B cell (primary cell): ENCODE results near the gene ZCCHC2. TPM values are rescaled to one million over a fixed set of nuclear protein-coding genes. Genes with fewer than 3 reads are reported as not detected.

Experiments used
- ATAC-seq: fragments of 200-7000 bp; cut with Tn5 transposase; one replicate; pipeline ENCODE4 v1.10.0; 2021; ENCODE audit warnings: low read depth, mild to moderate bottlenecking, moderate number of reproducible peaks, moderate library complexity
- CTCF ChIA-PET: fragments of 350-600 bp; sonication (Branson Sonifier 250); formaldehyde crosslinking; loops from one replicate; lab custom pipeline; 2021; ENCODE audit warnings: antibody characterized with exemption, inconsistent platforms; lab: Charles Lee
- POLR2A ChIA-PET: fragments of 350-600 bp; sonication (Branson Sonifier 250); formaldehyde crosslinking; loops from one replicate; lab custom pipeline; 2021; ENCODE audit warnings: antibody characterized with exemption; lab: Charles Lee
- DNase-seq: peaks from one replicate; pipeline ENCODE4 v3.0.0; 2013
- H2AFZ ChIP-seq: 2 replicates; pipeline ENCODE4 v1.6.1; 2012; ENCODE audit warnings: mild to moderate bottlenecking, low read depth, low read length; ENCODE audit not compliant: insufficient read depth, poor library complexity, severe bottlenecking
- H3K27ac ChIP-seq, 2 donors: 1 replicate in 1 of 2; 2 replicates in 1 of 2; pipeline ENCODE4 v1.5.1; 2012 to 2013; ENCODE audit warnings: low read length in 2 of 2, mild to moderate bottlenecking in 2 of 2, moderate library complexity in 1 of 2
- H3K27me3 ChIP-seq, 4 experiments: fragments of 200-600 bp in 1 of 4; sonication (generic) in 1 of 4; replicated peaks in 1 of 4; 1 replicate in 2 of 4; 2 replicates in 2 of 4; pipeline versions ENCODE4 v1.6.1 to v1.7.0; 2013 to 2016; ENCODE audit warnings: low read length in 3 of 4, mild to moderate bottlenecking in 2 of 4, mixed read lengths in 1 of 4, moderate library complexity in 1 of 4; ENCODE audit not compliant: insufficient read depth in 4 of 4, control insufficient read depth in 3 of 4; ENCODE audit errors: control extremely low read depth in 1 of 4
- H3K36me3 ChIP-seq, 2 experiments: replicated peaks in 1 of 2; 1 replicate in 1 of 2; 2 replicates in 1 of 2; pipeline versions ENCODE4 v1.6.1 to v1.7.1; 2013; ENCODE audit warnings: low read length in 1 of 2; ENCODE audit not compliant: insufficient read depth in 2 of 2, control insufficient read depth in 1 of 2; ENCODE audit errors: control extremely low read depth in 1 of 2, extremely low read depth in 1 of 2
- H3K4me1 ChIP-seq, 2 donors: fragments of 200-600 bp in 1 of 2; sonication (generic) in 1 of 2; 1 replicate in 1 of 2; 2 replicates in 1 of 2; pipeline versions ENCODE4 v1.5.1 to v1.6.1; 2013 to 2017; ENCODE audit warnings: low read length in 2 of 2; ENCODE audit not compliant: control insufficient read depth in 2 of 2, insufficient read depth in 2 of 2
- H3K4me2 ChIP-seq: replicated peaks from 2 replicates; pipeline ENCODE3; 2012; ENCODE audit warnings: mild to moderate bottlenecking, low read depth, low read length; ENCODE audit not compliant: poor library complexity, severe bottlenecking
- H3K4me3 ChIP-seq, 5 experiments: fragments of 200-600 bp in 1 of 5; sonication (generic) in 1 of 5; 1 replicate in 3 of 5; 2 replicates in 2 of 5; pipeline versions ENCODE4 v1.5.1 to v1.7.0; 2011 to 2016; ENCODE audit warnings: low read length in 4 of 5, mild to moderate bottlenecking in 4 of 5, low read depth in 2 of 5, control low read depth in 1 of 5, moderate library complexity in 1 of 5; ENCODE audit not compliant: insufficient read depth in 1 of 5; ENCODE audit errors: control extremely low read depth in 1 of 5, extremely low read depth in 1 of 5
- H3K79me2 ChIP-seq: fragments of 200-600 bp; sonication (generic); one replicate; pipeline ENCODE4 v1.6.0; 2016; ENCODE audit warnings: low read length; ENCODE audit not compliant: control insufficient read depth, insufficient read depth
- H3K9ac ChIP-seq: fragments of 200-600 bp; sonication (generic); 2 replicates; pipeline ENCODE4 v1.6.1; 2017; ENCODE audit warnings: mild to moderate bottlenecking, low read length, moderate library complexity
- H3K9me3 ChIP-seq, 3 donors: one replicate each; pipeline versions ENCODE4 v1.6.1 to v1.7.1; 2013; ENCODE audit warnings: low read length in 2 of 3; ENCODE audit not compliant: control insufficient read depth in 2 of 3, insufficient read depth in 1 of 3; ENCODE audit errors: control extremely low read depth in 1 of 3
- H4K20me1 ChIP-seq: 2 replicates; pipeline ENCODE4 v1.6.0; 2012; ENCODE audit warnings: mild to moderate bottlenecking, low read length; ENCODE audit not compliant: insufficient read depth, control insufficient read depth, poor library complexity, severe bottlenecking
- H3K27ac Mint-ChIP-seq: one replicate; pipeline ENCODE4 v1.8.0; 2021; ENCODE audit warnings: mixed read lengths
- H3K27me3 Mint-ChIP-seq: one replicate; pipeline ENCODE4 v1.8.0; 2021; ENCODE audit warnings: mixed read lengths
- H3K4me1 Mint-ChIP-seq: one replicate; pipeline ENCODE4 v1.8.0; 2021; ENCODE audit warnings: mixed read lengths
- H3K4me3 Mint-ChIP-seq: one replicate; pipeline ENCODE4 v1.8.0; 2021; ENCODE audit warnings: mixed read lengths
- H3K9me3 Mint-ChIP-seq: one replicate; pipeline ENCODE4 v1.8.0; 2022; ENCODE audit warnings: mixed read lengths; ENCODE audit not compliant: insufficient read depth
- EZH2 ChIP-seq: IDR thresholded peaks from 2 replicates; pipeline ENCODE4 v1.6.1; 2012; ENCODE audit warnings: borderline replicate concordance, low read depth, mild to moderate bottlenecking, moderate library complexity, low read length; ENCODE audit not compliant: insufficient read depth, poor library complexity, severe bottlenecking
- WGBS: methylation state at CpG from one replicate; pipeline ENCODE4 v1.1.5; 2013; ENCODE audit warnings: missing lambda C conversion rate; ENCODE audit not compliant: insufficient coverage; 5-methylcytosine and 5-hydroxymethylcytosine counted together
- intact Hi-C: fragments of 100-400 bp; cut with micrococcal nuclease; formaldehyde crosslinking; loops from one replicate; pipeline ENCODE4 v1.10.0; 2022
- polyA plus RNA-seq: library from polyadenylated mRNA; depleted of rRNA; stranded (reverse); fragments of >200 nt; gene quantifications from 2 replicates; pipeline ENCODE4 v1.2.3, GENCODE V29; 2012
- total RNA-seq, 2 donors: library from RNA; stranded (reverse); fragments of 120-200 nt in 1 of 2; gene quantifications; 1 replicate in 1 of 2; 2 replicates in 1 of 2; pipeline versions ENCODE4 v1.2.3 to v1.2.4, GENCODE V29; 2013 to 2022
- TF ChIP-seq, protein P1 (sequence below): fragments of 200-600 bp; IDR thresholded peaks from one replicate; pipeline ENCODE4 v1.8.0; 2022; ENCODE audit warnings: antibody characterized with exemption, mild to moderate bottlenecking

Gene ZCCHC2
- total and polyA plus RNA-seq, 2 donors (not counting 1 experiment from before 2014, with no cell fraction given), result 24.5 to 53.7 TPM

DNA sequence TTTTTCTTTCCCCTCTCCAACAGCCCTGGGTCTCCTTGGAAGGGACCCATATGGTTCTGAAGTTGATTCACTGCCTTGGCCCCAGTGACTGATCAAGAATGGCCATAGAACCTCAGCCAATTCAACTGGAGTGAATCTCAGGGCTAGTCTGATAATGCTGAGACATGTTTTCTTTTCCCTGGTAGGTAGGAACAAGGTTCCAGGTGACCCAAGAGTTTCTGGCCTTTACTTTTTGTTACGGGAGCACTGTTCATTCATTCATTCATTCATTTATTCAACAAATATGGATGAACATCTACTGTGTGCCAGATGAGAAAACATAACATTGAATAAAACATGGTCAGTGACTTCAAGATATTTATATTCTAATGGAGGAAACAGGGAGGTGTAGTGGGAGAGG lies 3.1 kb upstream of the ZCCHC2 start:
- no peaks in the 10 kb centered on the region for H3K36me3 ChIP-seq
- peaks cover 2 to 4% (median 4%) of the 10 kb centered on the region in 3 donors for H3K9me3 ChIP-seq
- intact Hi-C loops, result loop anchor here (10.0 kb wide), 1 partner anchor 805 kb away; no protein-coding TSS in a partner anchor
- H3K4me1 ChIP-seq, result peaks cover 7 to 9% of the 10 kb centered on the region in 2 donors
- no peaks in the 10 kb centered on the region for H4K20me1 ChIP-seq
- H2AFZ ChIP-seq, result no peak overlapping the region
- POLR2A ChIA-PET, result no interaction called here
- H3K9me3 Mint-ChIP-seq, result no peaks in the 10 kb centered on the region
- WGBS, result no CpG with 5 or more reads among the region's 1 CpG
- no peak for TF ChIP-seq EZH2
- TF ChIP-seq, protein P1, sequence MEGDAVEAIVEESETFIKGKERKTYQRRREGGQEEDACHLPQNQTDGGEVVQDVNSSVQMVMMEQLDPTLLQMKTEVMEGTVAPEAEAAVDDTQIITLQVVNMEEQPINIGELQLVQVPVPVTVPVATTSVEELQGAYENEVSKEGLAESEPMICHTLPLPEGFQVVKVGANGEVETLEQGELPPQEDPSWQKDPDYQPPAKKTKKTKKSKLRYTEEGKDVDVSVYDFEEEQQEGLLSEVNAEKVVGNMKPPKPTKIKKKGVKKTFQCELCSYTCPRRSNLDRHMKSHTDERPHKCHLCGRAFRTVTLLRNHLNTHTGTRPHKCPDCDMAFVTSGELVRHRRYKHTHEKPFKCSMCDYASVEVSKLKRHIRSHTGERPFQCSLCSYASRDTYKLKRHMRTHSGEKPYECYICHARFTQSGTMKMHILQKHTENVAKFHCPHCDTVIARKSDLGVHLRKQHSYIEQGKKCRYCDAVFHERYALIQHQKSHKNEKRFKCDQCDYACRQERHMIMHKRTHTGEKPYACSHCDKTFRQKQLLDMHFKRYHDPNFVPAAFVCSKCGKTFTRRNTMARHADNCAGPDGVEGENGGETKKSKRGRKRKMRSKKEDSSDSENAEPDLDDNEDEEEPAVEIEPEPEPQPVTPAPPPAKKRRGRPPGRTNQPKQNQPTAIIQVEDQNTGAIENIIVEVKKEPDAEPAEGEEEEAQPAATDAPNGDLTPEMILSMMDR, result no peak
- peaks cover 12% of the 10 kb centered on the region for H3K4me1 Mint-ChIP-seq
- H3K9ac ChIP-seq, result no peak overlapping the region
- no peak for DNase-seq
- CTCF ChIA-PET, result interaction anchor here (2.7 kb wide), 1 partner anchor 94 kb away, joined by 11 read pairs; no protein-coding TSS in a partner anchor
- no peaks in the 10 kb centered on the region for H3K27me3 Mint-ChIP-seq
- H3K4me2 ChIP-seq, result no peak overlapping the region
- H3K79me2 ChIP-seq, result peaks cover 7% of the 10 kb centered on the region
- no peak overlapping the region for H3K4me3 ChIP-seq
- H3K27ac ChIP-seq, result no peak overlapping the region
- H3K27me3 ChIP-seq, result no peaks in the 10 kb centered on the region
- no peak overlapping the region for H3K27ac Mint-ChIP-seq
- no peak overlapping the region for H3K4me3 Mint-ChIP-seq
- no peak for ATAC-seq

- POLR2A ChIA-PET, result interaction anchor here (0.6 kb wide), 1 partner anchor 8 kb away, joined by 3 read pairs; no protein-coding TSS in a partner anchor
Measured at GRCh38 chr18:62521082-62521481, 1.7 kb upstream of the ZCCHC2 start.

More at GRCh38 chr18:62521082-62521481, 1.7 kb upstream of the ZCCHC2 start:
- Mint-ChIP-seq H3K4me1 (peaks cover 26% of the 10 kb centered on the region), H3K4me3 (peak overlapping the region; percentile 84), H3K27me3 (no peaks in the 10 kb centered on the region), H3K9me3 (no peaks in the 10 kb centered on the region), H3K27ac (no peak overlapping the region)
- H3K9me3 ChIP-seq, result peaks cover 0 to 1% (median 0%) of the 10 kb centered on the region in 3 donors
- peaks cover 19 to 22% of the 10 kb centered on the region in 2 donors for H3K4me1 ChIP-seq
- no peak for TF ChIP-seq EZH2
- TF ChIP-seq, protein P1, result no peak
- no peaks in the 10 kb centered on the region for H3K36me3 ChIP-seq
- ATAC-seq (no peak), DNase-seq (no peak)
- peaks cover 21% of the 10 kb centered on the region for H3K79me2 ChIP-seq
- no peak overlapping the region for H3K4me3 ChIP-seq
- no peak overlapping the region for H3K27ac ChIP-seq
- H2AFZ ChIP-seq, result peak overlapping the region; percentile 93
- H3K9ac ChIP-seq, result no peak overlapping the region
- no peaks in the 10 kb centered on the region for H3K27me3 ChIP-seq
- CTCF ChIA-PET, result interaction anchor here (0.6 to 3.0 kb wide), 6 partner anchors 9 to 95 kb away, joined by 3 to 11 read pairs (median 4); no protein-coding TSS in a partner anchor
- 88% methylated on average over 1 of the region's 4 CpGs for WGBS
- H4K20me1 ChIP-seq, result no peaks in the 10 kb centered on the region
- H3K4me2 ChIP-seq, result peak overlapping the region; percentile 92
- intact Hi-C loops, result loop anchor here (10.0 kb wide), 1 partner anchor 804 kb away; no protein-coding TSS in a partner anchor
